SK-N-DZ (cell line): ENCODE data around the gene RUVBL1. TPM values are rescaled to one million over a fixed set of nuclear protein-coding genes. Genes with fewer than 3 reads are reported as not detected.
"Not testable (repeated sequence)": the region's sequence is repeated elsewhere in the genome, so short reads cannot be mapped to it uniquely, and the experiment has no call there.

Source experiments
- DNase-seq: peaks from one replicate; pipeline ENCODE4 v3.0.0-alpha.2; 2015; ENCODE audit warnings: low spot score
- polyA plus RNA-seq, 2 experiments: library from polyadenylated mRNA; depleted of rRNA; stranded (reverse); fragments of >200 nt; gene quantifications; 2 replicates each; pipeline ENCODE4 v1.2.3, GENCODE V29; 2014

RUVBL1 gene
- 258 and 297 TPM in 2 replicates for polyA plus RNA-seq (2014; cell fraction: cytosol; rRNA removed)
- polyA plus RNA-seq (2014; cell fraction: nucleus; rRNA removed), result 86.8 and 137 TPM in 2 replicates

- DNase-seq, result peak; percentile 98
These were observed at the start of gene RUVBL1 for GRCh38 chr3:128123538-128124368. RUVBL1 (minus strand) TSS chr3:128123812; CDS start chr3:128123724, 88 bp downstream.

- no peak for DNase-seq
These were observed 49.6 kb upstream of the RUVBL1 start for GRCh38 chr3:128173200-128173599.

GRCh38 chr3:128170866-128171516 lies 47.4 kb upstream of the RUVBL1 start:
- peak; percentile 84 for DNase-seq

- DNase-seq, result no peak
These were observed 45.2 kb upstream of the RUVBL1 start for GRCh38 chr3:128168836-128169235.

GRCh38 chr3:128167973-128168674 lies 44.5 kb upstream of the RUVBL1 start:
- no peak for DNase-seq

GRCh38 chr3:128167646-128167972 lies 44.0 kb upstream of the RUVBL1 start:
- no peak for DNase-seq

GRCh38 chr3:128166971-128167453 lies 43.4 kb upstream of the RUVBL1 start:
- DNase-seq, result no peak

GRCh38 chr3:128163432-128163831 lies 39.8 kb upstream of the RUVBL1 start:
- DNase-seq, result no peak

- no peak for DNase-seq
These were observed 37.0 kb upstream of the RUVBL1 start for GRCh38 chr3:128160661-128161060.

- no peak for DNase-seq
These were observed 32.2 kb upstream of the RUVBL1 start for GRCh38 chr3:128155616-128156360.

GRCh38 chr3:128154354-128154753 lies 30.7 kb upstream of the RUVBL1 start:
- DNase-seq, result not testable (repeated sequence)

GRCh38 chr3:128153156-128154041 lies 29.8 kb upstream of the RUVBL1 start, which contains the start of gene EEFSEC:
EEFSEC (plus strand) TSS chr3:128153481; CDS start chr3:128153508, 27 bp downstream.
- peak; percentile 85 for DNase-seq

GRCh38 chr3:128152419-128153155 lies 29.0 kb upstream of the RUVBL1 start:
- no peak for DNase-seq

GRCh38 chr3:128151758-128152274 lies 28.2 kb upstream of the RUVBL1 start:
- DNase-seq, result no peak

- no peak for DNase-seq
These were observed 26.0 kb upstream of the RUVBL1 start for GRCh38 chr3:128149650-128150049.

GRCh38 chr3:128146201-128146600 lies 22.6 kb upstream of the RUVBL1 start:
- DNase-seq, result no peak

- DNase-seq, result no peak
These were observed 21.7 kb upstream of the RUVBL1 start for GRCh38 chr3:128145279-128145678.

GRCh38 chr3:128144512-128145187 lies 21.0 kb upstream of the RUVBL1 start:
- DNase-seq, result no peak

- DNase-seq, result no peak
These were observed 19.9 kb upstream of the RUVBL1 start for GRCh38 chr3:128143496-128143895.
